ENCODE data around the gene KHSRP.

KHSRP gene

DNA sequence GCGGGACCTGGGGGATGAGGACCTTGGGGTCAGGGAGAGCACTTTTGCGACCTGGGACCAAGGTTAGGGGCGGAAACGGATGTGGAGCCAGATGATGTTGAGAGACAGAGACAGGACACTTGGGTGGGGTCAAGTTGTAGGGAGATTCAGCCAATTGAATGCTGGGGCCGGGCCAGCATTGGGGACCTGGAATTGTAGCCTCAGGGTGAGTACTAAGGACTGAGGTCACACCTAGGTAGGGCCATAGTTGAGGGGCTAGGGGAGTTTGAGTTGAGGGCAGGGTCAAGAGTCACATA, 50.9 kb downstream of the KHSRP start:
- no peak overlapping the region for H3K9ac ChIP-seq (ENCODE audit: low read length)
- peak overlapping the region; percentile 59 for H3K4me3 ChIP-seq (ENCODE audit: low read depth, low read length)
- H3K9me3 ChIP-seq (ENCODE audit: control insufficient read depth, insufficient read depth, low read depth, low read length) = no peaks in the 10 kb centered on the region
- H3K4me1 ChIP-seq (ENCODE audit: control insufficient read depth, insufficient read depth, low read length) = peaks cover 5% of the 10 kb centered on the region
- no peaks in the 10 kb centered on the region for H3K27me3 ChIP-seq (ENCODE audit: control insufficient read depth, insufficient read depth, low read length)
- peaks cover 19% of the 10 kb centered on the region for H3K36me3 ChIP-seq (ENCODE audit: control insufficient read depth, insufficient read depth, low read length)
- 0 out of 2 replicates have a peak overlapping the region, but pooled peaks have one; percentile 2 for H3K27ac ChIP-seq (ENCODE audit: low read depth, low read length)

DNA sequence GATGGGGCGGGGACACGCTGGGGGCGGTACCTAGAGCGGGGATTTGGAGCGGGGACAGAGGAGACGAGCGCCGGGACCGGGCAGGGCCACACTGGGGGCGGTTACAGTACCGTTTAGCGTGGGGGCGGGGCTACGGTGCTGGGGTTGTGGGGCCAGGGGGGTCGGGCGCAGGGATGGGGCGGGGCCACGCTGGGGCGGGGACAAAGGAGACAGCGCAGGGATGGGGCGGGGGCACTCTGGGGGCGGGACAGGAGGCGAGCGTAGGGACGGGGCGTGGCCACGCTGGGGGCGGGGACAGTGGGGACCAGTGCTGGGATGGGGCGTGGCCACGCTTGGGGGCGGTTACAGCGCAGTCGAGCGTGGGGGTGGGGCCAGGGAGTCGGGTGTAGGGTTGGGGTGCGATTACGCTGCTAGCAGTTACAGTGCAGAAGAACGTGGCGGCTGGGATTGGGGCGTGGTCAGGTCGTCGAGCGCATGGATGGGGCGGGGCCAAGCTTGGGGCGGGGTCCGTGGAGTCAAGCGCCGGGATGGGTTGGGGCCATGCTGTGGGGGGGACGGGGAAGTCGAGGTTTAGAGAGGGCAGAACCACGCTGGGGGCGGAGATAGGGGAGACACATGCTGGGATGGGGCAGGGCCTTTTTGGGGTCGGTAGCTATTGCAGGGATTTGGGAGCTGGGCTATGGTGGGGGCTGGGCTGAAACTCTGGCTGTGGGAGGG, 51.4 kb downstream of the KHSRP start:
- Histone ChIP-seq H3K36me3 (ENCODE audit: control insufficient read depth, insufficient read depth, low read length) (peaks cover 20% of the 10 kb centered on the region), H3K27ac (ENCODE audit: low read depth, low read length) (peak overlapping the region; percentile 90), H3K4me1 (ENCODE audit: control insufficient read depth, insufficient read depth, low read length) (peaks cover 5% of the 10 kb centered on the region), H3K9ac (ENCODE audit: low read length) (peak overlapping the region; percentile 85), H3K27me3 (ENCODE audit: control insufficient read depth, insufficient read depth, low read length) (no peaks in the 10 kb centered on the region), H3K9me3 (ENCODE audit: control insufficient read depth, insufficient read depth, low read depth, low read length) (no peaks in the 10 kb centered on the region), H3K4me3 (ENCODE audit: low read depth, low read length) (peak overlapping the region; percentile 95)

DNA sequence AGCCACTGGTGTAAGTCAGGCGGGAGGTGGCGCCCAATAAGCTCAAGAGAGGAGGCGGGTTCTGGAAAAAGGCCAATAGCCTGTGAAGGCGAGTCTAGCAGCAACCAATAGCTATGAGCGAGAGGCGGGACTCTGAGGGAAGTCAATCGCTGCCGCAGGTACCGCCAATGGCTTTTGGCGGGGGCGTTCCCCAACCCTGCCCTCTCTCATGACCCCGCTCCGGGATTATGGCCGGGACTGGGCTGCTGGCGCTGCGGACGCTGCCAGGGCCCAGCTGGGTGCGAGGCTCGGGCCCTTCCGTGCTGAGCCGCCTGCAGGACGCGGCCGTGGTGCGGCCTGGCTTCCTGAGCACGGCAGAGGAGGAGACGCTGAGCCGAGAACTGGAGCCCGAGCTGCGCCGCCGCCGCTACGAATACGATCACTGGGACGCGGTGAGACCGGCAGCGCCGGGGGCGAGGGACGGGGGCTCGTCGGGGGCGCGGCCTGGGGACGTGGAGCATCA, 52.0 kb downstream of the KHSRP start, which contains the start of gene ALKBH7:
TSS of gene ALKBH7 (plus strand) at position 201 of the 502 bp plus-strand sequence. CDS start at position 228, 27 bp downstream.
- H3K4me1 ChIP-seq (ENCODE audit: control insufficient read depth, insufficient read depth, low read length) = peaks cover 5% of the 10 kb centered on the region
- H3K27ac ChIP-seq (ENCODE audit: low read depth, low read length) = peak within 1 kb of the TSS; percentile 90
- H3K9me3 ChIP-seq (ENCODE audit: control insufficient read depth, insufficient read depth, low read depth, low read length) = no peaks in the 10 kb centered on the region
- H3K27me3 ChIP-seq (ENCODE audit: control insufficient read depth, insufficient read depth, low read length) = no peaks in the 10 kb centered on the region
- peaks cover 26% of the 10 kb centered on the region for H3K36me3 ChIP-seq (ENCODE audit: control insufficient read depth, insufficient read depth, low read length)
- H3K9ac ChIP-seq (ENCODE audit: low read length) = peak within 1 kb of the TSS; percentile 85
- H3K4me3 ChIP-seq (ENCODE audit: low read depth, low read length) = peak within 1 kb of the TSS; percentile 95

DNA sequence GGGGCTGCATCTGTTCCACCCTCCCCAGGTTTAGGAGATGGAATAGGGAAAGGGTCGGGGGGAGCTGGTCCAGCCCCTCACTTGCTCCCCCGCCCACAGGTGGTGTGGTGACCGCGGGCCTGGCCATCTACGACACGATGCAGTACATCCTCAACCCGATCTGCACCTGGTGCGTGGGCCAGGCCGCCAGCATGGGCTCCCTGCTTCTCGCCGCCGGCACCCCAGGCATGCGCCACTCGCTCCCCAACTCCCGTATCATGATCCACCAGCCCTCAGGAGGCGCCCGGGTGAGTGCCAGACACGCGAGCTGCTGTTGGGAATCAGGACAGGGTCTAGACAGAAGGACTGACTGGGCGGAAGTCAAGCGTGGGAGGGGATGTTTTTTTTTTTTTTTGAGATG, 60.3 kb downstream of the KHSRP start:
- Histone ChIP-seq H3K4me3 (ENCODE audit: low read depth, low read length) (no peak overlapping the region), H3K4me1 (ENCODE audit: control insufficient read depth, insufficient read depth, low read length) (peaks cover 3% of the 10 kb centered on the region), H3K9me3 (ENCODE audit: control insufficient read depth, insufficient read depth, low read depth, low read length) (no peaks in the 10 kb centered on the region), H3K9ac (ENCODE audit: low read length) (no peak overlapping the region), H3K27ac (ENCODE audit: low read depth, low read length) (no peak overlapping the region), H3K36me3 (ENCODE audit: control insufficient read depth, insufficient read depth, low read length) (peaks cover 50% of the 10 kb centered on the region), H3K27me3 (ENCODE audit: control insufficient read depth, insufficient read depth, low read length) (no peaks in the 10 kb centered on the region)

Measured in HUES6 (cell line).